ENCODE measurements around the gene PISD.

PISD gene

DNA sequence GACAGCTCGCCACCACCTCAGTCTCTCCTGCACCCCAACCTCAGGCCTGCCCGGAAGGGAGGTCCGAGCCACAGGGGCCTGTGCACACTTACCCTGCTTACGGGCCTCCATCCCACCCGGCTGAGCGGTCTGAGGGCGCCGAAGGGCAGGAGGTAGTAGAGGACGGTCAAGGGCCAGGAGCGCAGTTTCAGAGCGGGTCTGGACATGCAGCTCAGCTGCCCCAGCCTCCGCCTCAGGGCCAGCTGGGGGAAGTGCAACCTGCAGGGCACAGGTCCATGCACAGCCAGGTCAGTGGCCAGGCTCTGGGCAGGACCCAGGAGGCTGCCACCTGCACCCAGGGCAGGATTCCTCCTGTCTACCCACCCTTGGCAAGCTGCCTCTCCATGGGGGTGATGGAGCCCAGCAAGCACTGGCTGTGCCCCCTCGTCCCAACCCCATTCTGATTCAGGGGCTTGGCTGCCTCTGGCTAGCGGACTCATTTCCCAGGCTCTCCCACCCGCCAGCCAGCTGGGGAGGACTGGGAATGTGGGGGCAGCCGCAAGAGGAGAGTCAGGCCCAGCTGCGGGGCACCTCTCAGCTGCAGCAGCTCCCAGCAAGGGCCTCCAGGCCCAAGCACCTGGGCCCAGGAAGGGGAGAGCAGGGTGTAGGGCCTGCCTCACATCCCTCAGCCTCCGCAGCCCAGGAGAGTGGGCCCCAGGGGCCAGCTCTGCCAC is 38.3 kb downstream of the PISD start:
- DNase-seq = no peak

DNA sequence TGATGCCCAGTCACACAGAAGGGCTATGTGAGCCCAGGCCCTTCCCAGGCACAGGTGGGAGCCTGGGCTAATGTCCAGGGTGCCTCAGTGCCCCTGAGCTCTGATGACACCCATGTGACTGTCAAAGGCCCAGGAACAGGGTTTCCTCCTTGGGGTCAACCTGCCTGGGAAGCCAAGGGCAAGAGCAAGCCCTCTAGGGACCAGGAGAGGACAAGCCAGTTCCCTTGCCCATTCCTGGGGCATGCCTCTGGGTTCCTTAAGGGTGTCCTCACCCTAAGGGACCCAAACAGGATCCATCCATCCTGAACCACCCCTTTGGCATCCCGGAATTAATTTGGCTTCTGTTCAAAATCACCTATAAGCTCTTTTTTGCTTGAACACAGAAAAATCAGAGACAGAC is 39.0 kb downstream of the PISD start:
- DNase-seq = no peak

DNA sequence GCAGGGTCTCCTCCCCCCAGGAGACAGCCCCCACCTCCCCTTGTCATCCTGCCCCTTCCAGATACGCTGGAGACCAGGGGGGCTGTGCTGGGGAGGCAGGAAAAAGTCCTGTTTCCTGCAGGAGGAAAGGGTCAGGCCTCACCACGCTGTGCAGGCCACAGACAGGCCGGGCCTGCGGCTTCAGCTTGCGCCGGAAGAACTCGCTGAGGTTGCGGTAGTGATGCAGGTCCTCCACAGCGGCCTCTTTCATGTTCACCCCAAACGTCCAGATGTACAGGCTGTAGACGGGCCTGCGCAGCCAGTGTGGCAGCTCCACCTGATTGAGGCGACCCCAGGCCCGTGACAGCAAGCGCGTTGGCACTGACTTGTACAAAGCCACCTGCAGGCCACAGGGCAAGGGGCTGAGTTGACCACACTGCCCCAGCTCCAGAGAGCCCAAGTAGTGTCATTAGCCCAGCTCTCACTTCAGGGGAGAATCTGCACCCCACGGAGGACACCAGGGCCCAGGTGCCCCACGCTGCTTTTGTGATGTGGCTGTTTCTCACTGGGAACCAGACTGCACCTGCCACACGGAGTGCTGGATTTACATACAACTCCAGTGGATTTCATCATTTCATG is 40.4 kb downstream of the PISD start:
- no peak for DNase-seq

DNA sequence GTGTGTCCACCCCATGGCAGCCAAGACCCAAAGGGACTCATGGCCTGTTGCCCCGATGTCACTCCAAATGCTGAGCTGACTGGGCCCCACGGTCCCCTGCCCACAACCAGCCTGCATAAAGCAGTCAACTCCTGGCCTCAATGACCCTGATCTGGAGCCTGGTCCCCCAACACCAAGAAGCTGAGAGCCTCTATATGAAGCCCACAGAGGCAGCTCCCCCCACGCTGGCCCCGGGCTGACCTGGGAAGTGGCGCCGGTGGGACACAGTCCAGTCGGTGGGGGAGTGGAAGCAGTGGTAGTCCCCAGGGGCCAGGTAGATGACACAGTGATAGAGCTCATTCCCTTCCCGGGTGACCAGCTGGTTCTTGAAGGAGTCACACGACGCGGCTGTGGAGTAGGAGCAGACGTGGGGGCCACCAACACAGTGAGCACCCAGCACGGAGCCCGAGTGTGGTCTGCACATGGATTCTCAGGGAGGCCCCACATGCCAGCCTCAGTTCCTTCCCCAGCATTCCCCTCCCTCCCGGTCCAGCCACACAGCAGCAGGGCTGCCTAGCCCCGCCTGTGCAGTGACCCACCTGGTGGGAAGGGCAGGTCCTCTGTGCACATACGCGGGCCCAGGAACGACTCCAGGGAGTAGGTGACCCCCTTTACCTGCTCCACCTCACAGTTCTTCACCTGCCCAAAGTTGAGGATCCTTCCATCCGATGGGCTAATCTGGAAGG is 41.1 kb downstream of the PISD start:
- no peak for DNase-seq

DNA sequence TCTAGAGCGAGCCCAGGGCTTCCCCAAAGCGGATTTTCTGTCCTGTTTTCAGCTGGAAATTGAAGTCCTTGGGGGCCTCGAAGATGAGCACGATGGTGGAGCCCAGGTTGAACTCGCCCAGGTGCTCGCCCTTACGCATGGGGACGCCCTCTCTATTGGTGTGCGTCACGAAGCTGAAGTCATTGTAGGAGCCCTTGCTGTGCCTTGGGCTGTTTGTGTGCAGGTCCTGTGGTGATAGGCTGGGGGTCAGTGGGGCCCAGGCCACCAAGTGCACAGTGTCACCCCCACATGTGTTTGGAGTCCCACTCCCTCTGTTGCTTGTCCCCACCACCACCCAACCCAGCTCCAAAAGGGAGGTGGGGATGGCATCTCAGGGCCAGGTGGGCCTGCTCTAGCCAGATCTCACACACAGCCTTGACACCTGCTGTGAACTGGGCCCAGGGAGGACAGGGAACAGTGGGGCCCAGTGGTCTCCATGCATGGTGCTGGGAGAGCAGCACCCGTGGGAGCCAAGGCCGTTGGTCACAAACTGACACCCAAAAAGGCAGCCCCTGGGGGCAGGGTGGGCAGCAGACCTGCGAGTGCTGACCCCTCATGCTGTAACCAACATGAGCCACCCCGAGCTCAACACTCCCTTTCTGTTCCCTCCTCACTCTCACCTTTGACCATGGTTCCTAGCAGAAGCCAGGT is 42.3 kb downstream of the PISD start:
- DNase-seq = no peak

DNA sequence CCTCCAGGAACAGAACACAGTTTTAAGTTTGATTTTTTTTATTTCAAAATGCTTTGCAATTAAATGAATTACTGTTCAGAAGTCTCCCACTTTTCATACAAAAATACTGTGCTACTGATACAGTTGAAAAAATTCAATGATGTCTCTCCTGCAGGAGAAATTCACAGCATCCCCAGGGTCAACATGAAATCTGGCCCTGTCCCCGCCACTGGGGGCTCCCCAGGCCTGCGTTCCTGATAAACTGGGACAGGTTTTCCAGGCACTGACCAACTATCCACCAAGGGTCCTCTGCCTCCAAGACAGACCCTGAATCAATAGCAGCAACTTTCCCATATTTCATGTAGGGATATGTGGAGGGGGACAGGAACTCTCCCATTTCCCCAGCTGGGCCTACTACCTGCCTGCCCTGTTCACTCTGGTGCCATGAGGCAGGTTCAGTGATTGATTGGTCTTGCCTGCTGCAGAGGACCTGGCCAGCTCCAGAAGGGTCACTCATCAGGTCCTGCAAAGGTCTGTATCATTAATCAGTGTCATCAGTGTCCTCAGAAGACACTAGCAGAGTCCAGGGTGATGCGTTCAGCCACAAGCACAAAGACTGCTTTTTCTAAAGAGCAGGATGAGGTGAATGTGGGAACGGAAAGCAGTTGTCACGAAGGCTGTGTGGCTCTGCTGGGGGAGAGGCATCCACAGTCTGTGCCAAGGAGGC is 43.4 kb downstream of the PISD start:
- no peak for DNase-seq

DNA sequence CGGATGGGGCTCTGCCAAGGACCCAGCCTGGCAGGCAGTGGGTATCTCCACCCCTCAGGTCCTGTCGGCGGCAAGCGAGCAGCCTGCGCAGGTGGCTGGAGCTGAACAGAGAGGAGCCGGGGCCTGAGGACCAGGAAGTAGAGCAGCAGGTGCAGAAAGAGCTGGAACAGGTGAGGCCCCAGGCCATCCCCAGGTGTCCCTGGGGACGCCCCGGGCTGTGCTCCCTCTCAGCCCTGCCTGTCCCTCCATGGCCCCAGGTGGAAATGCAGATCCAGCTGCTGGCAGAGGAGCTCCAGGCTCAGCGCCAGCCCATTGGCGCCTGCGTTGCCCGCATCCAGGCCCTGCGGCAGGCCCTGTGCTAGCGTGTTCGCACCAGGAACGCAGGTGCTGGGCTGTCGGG is 44.0 kb downstream of the PISD start:
- DNase-seq = peak; percentile 69

DNA sequence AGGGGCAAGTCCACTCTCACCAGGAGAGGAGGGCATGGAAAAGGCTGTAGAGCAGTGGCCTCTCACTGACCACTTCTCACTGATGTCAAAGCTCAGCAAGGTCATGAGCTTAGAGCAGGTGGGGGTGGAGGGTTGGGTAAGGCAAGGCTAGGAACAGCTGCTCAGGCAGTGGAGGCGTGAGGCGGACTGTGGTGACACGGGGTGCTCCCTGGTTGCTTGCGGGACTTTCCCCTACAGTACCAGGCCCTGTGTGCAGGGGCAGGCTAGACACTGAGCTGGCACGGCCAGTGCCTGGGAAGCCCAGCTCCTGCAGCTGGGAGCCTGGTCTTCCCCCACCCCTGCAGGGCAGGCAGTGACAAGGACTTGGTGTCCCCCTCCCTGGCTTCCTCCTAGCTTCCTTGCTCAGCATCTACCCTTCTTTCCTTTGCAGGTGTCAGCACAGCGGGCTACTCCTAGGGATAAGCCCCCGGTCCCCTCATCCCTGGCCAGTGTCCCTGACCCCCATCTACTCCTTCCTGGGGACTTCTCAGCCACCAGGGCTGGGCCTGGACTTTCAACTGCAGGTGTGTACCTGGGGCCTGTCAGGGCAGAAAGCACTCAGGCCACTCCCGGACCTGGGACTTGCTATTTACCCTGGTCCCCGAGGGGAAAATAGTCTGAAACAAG is 45.6 kb downstream of the PISD start:
- no peak for DNase-seq

DNA sequence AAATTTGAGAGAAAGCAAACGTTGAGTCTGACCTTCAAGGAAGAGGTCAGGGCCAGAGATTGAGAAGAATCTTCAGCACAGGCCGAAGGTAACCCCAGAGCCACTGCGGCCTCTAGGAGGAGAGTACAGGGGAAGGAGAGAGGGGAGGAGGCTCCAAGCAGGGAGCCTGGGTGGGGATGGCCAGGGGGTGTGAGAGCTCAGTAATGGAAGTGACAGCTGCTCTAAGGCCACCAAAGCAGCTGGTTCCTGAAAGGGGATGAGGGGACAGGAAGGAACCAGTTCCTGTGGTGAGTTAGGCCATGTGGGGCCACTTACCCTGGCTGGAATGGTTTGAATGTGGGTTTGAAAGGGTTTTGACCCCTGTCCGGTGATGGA is 46.1 kb downstream of the PISD start:
- no peak for DNase-seq

DNA sequence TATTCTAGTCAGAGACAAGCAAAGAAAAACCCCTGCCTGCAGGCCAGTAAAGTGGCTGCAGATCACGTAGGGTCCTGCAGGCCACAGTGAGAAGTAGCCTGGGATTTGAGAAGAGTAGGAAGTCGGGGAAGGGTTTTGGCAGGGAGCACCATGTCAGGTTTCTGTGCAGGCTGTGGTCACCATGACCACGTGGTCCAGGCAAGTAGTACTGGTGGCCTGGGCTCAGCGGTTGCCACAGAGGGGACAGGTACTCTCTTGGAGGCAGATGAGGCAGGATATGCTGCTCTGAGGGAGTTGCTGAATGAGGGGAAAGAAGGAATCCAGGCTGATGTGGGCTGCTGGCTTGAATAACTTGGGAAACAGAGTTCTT is 46.5 kb downstream of the PISD start:
- no peak for DNase-seq

DNA sequence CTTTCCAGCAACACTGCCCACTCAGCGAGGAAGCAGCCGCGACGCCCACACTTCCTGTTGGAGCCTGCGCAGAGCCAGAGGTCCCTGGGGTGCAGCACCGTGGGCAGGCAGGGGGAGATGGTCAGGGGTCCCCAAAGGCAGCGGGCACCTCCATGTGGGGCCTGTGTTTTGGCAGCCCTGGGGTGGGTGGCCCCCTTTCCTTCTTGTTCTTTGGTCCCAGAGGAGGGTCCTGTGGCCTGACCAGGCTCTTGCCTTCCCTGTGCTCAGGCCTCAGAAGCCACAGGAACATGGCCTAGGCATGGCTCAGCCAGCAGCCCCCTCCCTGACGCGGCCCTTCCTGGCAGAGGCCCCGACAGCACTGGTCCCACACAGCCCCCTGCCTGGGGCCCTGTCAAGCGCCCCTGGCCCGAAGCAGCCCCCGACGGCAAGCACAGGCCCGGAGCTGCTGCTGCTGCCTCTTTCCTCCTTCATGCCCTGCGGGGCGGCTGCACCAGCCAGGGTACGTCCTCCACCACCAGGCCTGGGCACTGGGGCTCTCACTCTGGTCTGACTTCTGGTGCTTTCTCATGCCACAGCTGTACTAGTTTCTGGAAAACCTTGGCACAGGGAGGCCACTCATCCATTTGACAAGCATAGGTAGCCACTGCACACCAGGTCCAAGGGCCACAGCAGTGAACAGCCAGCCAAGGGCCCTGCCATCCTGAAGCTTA is 47.1 kb downstream of the PISD start:
- DNase-seq = no peak

DNA sequence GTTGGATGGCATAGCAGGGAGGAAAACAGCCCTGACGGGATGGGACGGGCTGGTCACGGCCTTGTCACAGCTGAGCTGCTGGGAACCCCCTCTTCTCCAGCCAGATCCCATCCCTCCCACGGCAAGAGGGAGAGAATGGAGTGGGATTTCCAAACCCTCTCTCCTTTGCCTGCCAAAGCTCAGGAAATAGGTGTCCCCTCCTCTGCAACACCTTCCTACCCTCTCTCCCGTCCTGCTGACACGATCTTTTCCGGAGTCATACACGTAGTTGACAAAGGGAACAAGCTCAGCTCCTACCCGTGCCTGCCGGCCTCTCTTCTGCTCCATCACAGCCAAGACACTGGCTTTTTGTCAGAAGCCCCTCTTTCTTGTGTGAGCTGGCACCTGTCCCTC is 48.1 kb downstream of the PISD start:
- DNase-seq = no peak

DNA sequence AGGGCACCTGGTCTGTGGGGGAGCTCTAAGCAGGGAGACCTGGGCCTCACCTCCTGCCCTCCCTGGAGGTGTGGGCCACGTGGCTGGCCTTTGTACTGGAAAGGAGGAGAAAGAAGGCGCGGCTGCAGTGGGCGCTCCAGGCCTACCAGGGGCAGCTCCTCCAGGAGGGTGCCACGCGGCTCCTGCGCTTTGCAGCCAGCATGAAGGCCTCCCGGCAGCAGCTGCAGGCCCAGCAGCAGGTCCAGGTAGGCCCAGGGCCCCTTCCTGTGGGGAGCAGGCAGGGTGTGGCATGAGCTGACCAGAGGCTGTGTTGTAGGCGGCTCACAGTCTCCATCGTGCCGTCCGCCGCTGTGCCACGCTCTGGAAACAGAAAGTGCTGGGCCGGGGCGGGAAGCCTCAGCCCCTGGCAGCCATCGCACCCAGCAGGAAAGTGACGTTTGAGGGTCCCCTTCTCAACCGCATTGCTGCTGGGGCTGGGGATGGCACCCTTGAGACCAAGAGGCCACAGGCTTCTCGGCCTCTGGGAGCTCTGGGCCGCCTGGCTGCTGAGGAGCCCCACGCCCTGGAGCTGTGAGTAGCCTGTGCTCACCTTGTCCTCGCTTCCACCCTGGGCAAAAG is 48.6 kb downstream of the PISD start:
- no peak for DNase-seq

DNA sequence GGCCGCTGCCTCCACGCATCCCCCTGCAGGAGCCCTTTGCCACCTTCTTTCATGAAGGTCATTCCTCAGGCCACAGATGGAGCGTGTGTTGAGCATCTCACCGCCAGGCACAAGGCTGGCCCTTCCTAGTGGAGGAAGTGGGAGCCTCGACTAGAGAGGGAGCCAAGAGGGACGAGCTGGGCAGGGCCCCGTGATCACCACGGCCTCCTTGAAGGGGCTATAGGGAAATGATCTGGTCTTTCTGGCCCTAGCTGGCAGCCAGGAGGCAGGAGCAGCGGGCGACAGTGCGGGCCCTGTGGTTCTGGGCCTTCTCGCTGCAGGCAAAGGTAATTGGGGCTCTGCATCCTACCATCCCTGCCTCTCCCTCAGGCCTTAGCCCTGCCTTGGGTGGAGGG is 49.1 kb downstream of the PISD start:
- DNase-seq = no peak

DNA sequence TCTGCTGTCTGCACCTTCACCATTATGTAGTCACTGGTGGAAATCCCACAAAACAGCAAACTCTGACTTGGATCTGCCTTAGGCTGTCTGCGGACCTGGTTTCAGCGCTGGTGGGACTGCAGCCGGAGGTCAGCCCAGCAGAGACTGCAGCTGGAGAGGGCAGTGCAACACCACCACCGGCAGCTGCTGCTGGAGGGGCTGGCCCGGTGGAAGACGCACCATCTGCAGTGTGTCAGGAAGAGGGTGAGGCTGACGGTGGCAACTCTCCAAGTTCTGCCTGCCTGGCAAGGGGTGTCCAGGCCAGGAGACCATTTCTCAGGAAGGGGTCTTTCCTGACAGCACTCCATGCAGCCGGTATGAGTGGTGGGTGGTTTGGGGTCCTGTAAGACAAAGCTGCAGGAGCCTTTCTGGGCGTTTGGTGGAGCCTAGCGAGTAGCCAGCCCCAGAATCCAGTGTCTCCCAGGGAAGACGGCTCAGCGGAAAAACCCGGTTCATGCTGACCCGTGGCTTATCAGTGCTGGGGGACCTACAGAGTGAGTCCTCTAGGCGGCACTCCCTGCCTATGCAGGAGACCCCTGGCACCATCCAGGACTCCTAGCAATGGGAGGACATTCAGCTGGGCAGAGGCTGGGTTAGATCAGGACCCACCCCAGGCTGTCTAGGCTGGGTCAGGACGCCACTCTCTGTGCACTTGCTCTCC is 50.8 kb downstream of the PISD start:
- no peak for DNase-seq

DNA sequence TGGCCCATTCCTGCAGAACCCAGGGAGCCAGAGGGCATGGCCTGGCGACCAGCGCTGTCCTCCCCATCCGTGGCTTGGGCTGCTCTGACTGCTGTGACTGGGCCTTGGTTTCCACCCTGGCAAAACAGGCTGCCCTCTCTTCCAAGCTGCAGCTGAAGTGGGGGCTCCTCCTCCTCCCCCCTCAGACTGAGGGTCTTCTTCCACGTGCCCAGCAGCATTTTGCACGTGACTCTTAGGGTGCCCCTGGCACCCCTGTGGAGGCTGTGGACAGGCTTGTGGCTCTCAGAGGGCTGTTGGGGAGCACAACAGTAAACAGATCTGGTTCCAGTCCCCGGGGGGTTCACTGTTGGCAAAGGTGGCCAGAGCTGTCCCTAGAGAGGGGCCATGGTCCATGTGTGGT is 51.4 kb downstream of the PISD start:
- no peak for DNase-seq

DNA sequence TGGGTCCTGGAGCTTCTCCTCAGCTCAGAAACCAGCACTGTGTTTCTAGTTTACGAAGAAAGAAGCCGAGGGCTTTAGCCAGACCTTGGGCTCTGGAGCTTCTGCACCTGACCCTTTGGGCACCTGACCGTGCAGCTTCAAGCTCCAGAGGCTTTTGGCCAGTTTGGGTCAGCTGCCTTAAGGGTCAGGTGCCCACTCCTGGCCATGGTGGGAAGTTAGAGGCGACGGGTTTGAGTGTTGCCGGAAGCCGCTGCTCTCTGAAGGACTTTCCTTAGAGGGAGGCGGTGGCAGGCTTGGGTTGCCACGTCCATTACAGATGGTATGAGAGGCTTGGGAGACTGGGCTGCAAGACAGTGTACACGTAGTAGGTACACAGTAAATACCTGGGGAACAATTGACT is 52.3 kb downstream of the PISD start:
- no peak for DNase-seq

DNA sequence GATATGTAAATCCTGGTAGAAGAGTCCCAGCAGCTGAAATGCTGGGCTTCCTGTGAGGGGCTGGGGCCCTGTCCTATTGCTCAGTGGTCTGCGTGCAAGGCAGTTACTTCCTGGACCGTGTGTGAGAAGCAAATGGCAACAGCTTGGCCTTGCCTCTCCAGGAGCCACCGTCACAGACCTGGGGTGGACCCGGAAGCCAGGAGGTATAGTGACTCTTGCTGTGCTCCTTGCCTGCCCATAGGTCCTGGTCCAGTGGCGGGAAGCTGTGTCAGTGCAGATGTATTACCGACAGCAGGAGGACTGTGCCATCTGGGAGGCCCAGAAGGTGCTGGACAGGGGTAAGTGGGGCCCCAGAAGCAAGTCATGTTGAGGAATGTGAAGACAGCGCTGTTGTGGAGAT is 54.3 kb downstream of the PISD start:
- DNase-seq = no peak

DNA sequence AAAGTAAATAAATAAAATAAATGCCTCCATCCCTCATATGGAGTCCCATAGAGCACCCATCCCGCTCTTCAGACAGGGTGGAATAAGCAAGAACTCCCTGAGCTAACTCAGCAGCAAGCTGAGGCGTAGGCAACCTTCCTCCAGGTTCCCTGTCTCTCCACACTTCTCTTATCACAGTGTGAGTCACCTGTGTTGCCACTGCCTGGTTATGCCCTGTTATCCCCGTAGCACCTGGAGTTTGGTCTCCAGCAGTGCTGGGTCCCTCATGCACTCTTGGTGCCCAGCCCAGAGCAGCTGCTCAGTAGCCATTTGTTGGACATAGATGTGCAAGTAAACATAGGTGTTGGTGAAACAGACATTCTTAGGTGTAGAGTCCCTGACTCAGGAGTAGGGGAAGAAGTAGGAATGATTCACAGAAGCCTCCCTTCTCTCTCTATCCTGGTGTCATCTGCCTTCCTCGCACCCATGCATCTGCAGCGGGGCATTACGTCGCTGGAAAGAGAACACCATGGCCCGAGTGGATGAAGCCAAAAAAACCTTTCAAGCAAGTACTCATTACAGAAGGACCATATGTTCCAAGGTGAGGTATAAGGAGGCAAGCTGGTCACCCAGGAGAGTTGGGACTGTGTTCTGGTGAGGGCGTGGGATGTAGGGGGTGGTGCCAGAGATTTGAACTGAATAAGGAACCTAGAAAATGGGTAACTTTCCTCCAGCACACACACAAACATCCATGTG is 56.0 kb downstream of the PISD start:
- no peak for DNase-seq

All from NCI-H2107 (cell line).